ENCODE results near the gene MAP3K15.

DNA sequence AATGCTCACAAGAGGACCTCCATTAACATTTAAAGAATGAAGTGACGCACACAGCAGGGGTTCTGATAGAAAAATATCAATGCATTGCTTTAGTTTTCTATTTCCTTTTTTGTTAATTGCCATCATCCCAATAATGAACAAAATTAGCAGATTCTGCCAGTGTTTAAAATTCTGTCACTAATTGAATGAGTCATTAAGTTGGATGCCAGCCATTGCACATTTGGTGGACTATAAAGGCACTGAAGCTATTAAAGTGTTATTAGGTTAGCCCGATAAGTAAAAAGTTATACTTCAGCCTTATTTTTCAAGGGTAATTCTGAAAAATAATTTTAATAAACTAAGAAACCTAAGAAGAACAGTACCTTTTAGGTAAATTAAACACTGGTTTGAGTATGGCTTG lies 53.1 kb downstream of the MAP3K15 start:
- TF ChIP-seq, protein P1, sequence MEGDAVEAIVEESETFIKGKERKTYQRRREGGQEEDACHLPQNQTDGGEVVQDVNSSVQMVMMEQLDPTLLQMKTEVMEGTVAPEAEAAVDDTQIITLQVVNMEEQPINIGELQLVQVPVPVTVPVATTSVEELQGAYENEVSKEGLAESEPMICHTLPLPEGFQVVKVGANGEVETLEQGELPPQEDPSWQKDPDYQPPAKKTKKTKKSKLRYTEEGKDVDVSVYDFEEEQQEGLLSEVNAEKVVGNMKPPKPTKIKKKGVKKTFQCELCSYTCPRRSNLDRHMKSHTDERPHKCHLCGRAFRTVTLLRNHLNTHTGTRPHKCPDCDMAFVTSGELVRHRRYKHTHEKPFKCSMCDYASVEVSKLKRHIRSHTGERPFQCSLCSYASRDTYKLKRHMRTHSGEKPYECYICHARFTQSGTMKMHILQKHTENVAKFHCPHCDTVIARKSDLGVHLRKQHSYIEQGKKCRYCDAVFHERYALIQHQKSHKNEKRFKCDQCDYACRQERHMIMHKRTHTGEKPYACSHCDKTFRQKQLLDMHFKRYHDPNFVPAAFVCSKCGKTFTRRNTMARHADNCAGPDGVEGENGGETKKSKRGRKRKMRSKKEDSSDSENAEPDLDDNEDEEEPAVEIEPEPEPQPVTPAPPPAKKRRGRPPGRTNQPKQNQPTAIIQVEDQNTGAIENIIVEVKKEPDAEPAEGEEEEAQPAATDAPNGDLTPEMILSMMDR (conservative IDR thresholded peaks at IDR 0.05; ENCODE audit: low read depth, low read length), result no peak
- no peak for TF ChIP-seq EZH2 (IDR thresholded peaks at IDR 0.05; ENCODE audit: borderline replicate concordance, low read depth, low read length, poor library complexity, severe bottlenecking)
